SW 1271 (cell line): Measurements from ENCODE around the gene CHIT1.
"Not testable (repeated sequence)": the region's sequence is repeated elsewhere in the genome, so short reads cannot be mapped to it uniquely, and the experiment has no call there.

Source experiments
- DNase-seq, 2 experiments: peaks; one replicate each; lab custom pipeline; 2025; lab: John Stamatoyannopoulos, UW

CHIT1 gene

DNA sequence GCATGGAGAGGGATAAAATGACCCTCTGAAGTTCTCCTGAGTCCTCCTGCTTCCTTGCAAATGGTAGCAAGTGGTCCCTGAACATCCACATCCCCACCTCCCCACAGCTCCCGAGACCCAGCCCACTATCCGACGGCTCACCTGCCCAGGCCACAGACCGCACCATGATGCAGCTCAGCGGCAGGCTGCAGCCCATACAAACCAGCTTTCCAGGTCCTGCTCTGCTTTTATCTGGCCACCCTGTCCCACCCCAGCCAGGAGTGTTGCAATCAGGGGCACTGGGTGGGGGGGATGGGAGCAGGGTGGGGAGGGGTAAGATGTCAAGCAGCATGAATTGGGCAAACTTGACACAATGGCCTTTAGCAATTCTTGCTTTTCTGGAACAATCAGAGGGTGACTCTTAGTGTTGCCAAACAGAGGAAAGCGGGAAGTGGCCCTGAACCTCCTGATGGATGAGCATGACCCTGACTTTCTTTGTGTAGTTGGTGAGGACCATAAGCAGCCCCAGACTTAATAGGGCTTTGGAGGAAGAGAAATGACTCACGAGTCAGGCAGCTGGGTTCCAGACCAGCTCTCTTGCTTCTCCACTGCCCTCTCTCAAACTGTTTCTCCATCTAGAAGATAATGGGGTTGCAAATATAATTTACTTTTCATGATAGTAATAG, at the start of gene CHIT1:
CHIT1 (minus strand) TSS at position 203 of the 665 bp plus-strand sequence; CDS start at position 166, 37 bp downstream.
- no peak for DNase-seq

DNA sequence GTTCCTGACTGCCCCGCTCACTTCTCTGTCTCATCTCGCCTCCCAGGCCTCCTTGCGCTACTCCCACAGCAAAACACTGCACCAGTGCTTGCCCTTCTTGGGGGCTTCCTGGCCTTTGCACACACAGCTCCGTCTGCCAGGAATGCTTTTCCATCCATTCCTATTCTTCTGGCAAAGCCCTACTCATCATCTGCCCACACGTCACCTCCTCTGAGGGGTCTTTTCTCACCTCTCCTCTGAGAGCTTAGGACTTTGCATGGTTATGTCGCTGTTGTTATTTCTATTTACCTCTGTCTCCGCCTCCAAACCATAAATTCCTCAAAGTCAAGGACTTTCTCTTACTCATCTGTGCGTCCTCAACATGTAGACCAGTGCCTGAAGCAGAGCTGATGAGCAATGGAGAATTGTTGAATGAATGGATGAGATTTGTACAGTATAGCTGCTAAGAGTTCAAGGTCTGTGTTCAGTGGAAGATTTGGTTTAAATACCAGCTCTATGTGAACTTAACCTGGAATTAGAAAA, 49.5 kb upstream of the CHIT1 start:
- no peak for DNase-seq

DNA sequence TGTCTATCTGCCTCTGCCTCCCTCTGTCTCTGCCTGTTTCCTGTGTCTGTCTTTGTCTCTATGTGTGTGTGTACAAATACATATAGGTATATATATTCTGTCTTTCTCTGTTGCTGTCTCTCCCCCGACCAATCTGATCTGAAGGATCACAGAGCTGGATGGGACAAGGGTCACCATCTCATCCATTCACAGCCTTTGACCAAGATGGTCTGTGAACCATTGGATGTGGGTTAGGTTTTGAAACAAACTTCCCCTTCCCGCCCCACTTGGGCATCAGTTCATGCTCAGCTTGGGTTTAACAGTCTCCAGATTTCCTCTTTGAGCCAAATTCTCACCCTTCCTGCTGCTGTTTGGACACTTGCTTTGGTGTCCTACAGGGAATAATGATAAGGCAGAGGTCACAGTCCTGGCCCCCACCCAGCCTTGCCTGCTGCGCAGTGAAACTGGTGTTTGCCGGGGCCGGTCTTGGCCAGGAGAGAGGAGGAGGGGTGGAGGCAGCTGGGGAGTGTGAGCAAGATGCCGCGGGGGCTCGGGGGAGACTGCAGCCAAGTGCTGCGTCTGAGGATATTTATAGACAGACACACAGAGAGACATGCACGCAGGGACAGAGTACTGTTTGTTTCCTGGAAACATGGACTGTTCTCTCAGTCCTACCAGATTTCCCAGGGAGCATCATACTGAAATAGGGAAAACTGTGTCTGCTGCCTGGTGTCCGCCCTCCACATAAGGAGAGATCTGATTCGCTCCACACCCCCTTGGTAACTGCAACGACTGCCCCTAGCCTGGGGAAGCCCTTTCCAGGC, 48.8 kb upstream of the CHIT1 start:
- no peak for DNase-seq

DNA sequence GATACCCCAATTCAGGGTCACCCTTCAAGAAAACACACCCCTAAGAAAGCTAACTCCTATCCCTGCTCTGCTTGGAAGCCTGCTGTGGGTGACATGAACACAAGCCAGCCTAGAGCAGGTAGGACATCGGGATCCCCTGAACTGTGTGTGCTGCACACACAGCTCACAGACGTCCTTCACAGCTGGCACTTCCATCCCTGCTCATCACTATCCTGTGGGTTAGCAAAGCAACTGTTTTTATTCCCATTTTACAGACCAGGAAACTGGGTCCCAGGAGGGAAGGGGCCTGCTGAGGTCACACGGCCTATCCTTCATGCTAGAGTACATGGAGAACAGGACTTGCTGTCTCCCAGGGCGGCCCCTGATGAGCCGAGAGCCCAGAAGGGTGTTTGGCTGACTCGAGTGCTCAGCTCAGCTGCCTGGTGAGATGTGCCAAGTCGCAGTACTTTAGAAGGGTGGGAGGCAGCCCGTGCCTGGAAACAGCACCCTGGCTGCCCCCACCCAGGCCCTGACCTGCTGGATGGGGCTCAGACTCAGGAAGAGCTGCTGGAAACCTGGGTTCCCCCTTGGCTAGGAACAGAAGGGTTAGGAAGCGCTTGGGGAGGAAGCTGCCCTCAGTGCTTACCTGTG, 47.6 kb upstream of the CHIT1 start:
- DNase-seq, result no peak

DNA sequence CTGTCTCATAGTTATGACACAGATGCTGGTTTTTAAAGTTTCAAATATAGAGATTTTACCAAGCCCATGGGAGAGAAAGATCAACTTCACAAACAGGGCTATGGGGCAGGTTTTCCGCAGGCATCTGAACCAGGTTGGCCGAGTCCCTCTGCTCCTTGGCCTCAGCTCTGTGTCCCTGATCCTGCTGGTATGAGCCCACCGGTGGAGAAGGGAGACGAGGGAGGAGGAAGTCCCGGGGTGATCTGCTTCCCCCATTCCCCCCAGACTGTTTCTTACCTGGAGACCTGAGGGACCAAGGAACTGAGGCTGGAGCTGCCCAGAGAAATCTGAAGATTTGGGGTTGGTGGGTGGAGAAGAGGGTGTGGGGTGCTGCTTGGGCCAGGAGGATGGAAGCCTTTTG, 46.9 kb upstream of the CHIT1 start:
- no peak for DNase-seq

DNA sequence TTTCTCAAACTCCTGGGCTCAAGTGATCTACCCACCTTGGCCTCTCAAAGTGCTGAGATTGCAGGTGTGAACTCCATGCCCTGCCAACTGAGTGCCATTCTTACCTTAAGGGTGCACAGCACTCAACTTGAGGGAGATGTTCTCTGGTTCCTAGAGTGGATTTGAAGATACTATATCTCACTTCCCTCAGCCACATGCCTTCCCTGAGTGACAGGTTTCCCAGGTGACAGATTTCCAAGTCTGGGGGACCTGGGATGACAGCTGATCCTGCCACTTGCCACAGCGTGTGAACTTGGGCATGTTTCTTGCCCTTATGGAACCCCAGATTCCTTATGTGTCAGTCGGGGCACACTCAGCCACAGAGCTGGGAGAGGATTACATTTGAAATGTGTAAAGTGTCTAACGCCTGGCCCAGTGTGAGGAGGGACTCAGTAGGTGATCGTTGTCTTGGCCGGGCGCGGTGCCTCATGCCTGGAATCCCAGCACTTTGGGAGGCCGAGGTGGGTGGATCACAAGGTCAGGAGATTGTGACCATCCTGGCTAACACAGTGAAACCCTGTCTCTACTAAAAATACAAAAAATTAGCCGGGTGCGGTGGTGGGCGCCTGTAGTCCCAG, 46.3 kb upstream of the CHIT1 start:
- no peak for DNase-seq

DNA sequence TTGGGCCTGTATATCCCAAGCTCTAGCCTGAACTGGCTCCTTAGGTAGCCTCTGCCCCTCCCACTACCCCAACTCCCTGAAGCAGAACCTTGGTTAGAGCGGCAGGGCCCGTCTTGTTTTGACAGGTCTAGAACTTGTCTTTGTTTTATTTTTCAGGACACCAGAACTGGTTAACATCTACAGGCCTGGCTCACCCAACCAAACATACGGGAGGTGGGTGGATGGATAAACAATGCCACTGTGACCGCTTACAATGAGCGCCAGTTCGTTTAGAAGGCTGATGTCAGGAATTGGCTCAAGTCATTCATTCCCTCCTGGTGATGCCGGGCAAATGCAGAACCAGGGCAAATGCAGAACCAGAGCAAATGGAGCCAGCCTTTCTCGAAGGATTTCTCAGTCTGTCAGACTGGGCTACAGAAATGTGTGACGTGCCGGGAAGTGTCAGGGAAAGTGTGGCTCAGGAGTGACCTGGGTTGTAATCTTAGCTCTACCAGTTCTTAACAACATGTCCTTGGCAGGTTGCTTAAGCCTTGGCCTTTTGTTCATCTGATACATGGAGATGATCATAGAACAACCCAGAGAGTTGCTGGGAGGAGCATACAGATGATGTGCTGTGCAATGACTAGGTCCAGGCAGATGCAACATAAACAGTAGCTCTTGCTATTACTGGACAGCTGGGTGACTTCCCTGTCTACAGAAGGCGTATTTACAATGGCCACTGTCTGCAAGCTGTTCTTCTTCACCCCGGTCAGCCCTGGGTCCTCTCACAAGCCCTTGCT, 45.3 kb upstream of the CHIT1 start:
- DNase-seq, result no peak

DNA sequence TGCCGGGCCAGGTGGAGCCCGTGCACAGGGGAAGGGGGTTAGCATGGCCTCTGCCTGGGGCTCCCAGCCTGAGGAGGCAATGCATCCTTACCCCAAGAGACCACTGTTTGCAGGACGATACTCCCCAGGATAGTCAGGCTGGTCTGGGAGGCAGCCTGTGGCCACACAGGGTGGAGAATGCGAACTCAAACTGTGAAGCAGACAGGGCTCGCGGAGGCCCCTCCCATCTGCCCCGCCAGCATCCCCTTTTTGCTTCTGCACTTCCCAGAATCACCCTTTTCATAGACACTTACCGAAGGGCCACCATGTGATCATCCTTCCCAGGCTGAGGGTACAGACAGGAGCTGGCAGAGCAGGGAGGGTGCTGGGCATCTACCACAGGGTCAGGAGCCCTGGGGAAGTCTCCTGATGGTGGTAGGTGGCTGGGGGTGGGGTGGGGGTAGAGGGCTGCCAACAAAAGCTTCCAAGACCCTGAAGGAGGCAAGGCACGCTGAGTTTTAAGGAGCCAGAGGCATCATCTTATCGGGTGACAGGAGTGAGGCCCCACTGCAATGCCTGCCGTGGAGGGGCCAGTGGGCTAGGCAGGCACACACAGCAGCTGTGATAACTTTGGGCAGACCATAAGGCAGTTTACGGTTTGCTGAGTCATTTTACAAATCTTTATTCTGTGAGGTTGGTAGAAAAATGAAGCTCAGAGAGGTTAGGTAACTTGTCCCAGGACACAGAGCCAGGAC, 44.6 kb upstream of the CHIT1 start:
- no peak for DNase-seq

DNA sequence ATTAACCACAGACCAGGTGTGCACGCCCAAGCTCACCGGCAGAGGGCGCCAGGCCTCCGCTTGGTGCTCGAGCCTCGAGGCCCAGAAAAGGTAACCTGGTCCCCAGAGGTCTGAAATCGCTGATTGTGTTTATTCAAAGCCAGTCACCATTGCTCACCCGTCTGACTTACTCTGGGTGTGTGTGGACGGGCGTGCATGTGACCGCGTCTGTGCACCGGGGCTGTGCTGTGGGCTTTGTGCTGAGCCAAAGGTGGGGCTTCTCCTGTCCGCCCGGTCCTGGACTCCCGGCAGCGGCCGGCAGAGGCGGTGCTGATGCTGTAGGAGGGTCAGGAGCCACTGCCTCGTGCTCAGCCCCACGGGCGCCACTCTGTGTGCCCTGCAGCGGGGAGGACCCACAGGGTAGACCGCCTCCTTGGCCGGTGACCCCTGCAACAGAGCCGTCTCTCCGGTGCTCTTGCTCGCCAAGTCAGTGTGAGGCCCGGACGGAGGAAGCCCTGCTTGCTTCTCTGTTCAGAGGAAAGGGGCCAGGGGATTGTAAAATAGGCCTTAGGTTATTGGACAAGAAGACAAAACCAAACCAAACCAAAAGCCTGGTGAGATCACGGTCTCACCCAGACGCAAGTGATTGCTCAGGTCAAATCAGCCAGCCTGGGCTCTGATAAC, 43.9 kb upstream of the CHIT1 start:
- DNase-seq, result peak in 1 of 2 experiments; percentile 33

DNA sequence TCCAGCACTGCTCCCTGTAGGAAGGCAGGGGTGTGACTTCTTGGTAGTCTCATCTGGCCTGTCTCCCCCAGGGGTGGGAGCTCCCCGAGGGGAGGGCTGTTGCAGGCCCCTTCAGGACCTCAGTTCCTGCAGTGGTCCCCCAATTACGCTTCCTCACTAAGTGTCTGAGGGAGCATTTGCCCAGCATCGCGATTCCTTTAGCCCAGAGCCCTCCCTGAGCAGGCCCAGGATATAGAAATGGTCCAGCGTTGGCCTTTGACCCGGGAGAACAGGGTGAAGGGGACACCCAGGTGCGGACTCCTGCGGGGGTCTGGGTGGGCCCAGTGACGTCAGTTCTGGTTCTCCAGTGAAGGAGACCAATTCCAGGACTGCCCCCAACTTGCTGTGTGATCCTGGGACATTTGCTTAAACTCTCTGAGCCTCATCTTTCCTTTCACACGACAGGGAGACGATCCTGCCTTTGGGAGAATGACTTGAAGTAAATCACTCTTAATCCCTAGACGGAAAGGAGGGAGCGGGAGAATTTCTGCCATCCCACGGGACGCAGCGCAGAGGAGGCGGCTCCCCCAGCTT, 43.2 kb upstream of the CHIT1 start:
- DNase-seq, result no peak

DNA sequence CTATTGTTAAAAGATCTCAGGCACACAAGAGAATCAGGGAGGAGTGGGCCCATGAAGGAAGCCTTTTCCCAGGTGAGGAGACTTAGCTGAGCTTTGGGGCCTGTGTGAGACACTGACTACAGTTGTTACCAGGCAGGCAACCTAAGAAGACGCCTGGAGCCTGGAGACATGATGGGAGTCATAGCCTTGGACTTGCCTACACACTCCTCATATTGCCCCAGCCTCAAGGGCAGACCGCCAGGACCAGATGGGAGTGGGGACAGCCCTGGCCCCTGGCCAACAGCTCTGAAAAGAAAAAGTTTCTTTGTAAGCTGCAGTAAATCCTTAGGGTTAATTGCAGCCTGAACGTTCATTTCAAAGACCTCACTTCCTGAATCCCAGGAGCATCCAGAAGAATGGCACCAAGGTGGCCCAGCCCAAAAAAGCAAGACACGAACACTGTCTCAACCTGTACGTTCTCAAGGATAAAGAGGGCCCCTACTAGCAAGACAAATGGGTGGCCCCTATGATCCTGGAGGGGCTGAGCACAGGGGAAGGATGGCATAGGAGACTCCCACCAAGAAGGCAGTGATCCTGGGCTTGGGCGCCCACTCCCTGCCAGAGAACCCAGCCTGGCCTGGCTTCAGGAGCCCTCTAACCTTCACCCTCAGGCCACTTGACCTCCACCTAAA, 42.6 kb upstream of the CHIT1 start:
- DNase-seq, result no peak

DNA sequence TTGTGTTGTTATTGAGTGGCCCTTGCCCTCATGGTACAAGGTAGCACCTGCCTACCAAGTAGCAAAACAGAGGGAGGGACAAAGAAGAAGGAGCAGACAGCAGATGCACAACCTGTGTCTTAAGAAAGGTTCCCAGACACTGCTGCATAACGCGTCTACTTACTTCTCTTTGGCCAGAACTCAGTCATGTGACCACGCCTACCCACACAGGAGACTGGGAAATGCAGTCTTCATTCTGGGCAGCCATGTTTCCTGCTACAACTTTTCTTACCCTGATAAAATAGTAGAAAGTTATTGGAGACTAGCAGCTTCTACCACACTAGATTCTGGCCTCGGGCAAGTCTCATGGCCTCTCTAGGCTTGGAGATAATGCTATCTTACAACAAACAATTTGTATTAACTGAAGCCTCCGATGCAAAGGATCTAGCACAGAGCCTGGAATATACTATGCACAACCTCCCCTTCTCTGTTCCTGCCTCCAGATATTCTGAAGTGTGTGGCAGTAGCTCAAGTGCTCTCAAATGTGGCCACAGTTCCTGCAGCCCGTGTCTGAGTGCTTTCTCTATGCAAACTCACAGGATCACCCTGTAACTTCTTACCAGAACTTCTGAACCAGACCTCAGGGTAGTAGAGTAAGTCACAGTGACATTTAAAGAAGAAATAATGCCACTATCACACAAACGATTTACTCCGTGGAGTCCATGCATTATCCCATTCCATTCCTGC, 41.7 kb upstream of the CHIT1 start:
- peak in 1 of 2 experiments; percentile 34 for DNase-seq

DNA sequence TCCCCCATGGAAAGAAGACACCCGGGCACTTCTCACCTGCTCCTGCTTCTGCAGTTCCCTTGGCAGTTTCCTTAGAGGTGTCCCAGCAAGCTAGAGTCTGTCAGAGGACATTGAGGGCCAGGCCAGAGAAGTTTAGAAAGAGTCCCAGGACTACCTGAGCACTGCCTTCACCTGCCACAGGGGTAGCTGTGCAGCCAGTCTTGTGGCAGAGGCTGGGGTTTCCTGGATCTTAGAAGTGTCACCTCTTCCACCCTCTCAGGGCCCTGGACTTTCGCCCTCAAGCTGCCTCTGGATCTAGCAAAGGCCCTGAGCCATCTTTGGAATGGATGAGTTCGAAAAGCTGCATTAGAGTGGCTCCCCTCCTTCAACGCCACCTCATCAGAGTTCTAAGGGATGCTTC, 41.0 kb upstream of the CHIT1 start:
- DNase-seq, result no peak

DNA sequence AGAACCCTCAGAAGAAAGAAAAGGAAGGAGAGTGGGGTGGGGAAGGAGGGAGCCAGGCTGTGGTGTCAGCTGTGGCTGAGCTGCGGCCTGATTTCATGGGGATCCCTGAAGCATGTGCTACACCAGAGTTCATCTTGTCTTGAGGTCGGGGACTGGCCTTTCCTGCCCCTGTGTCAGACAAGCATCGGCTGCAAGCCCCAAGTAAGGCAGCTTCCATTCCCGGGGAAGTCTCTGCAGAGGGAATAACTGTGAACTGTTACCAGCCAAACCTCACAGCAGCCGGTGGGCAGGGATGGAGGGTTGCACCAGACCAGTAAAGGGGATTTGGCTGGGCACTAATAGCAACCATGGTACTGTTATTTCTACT, 40.2 kb upstream of the CHIT1 start:
- no peak for DNase-seq

DNA sequence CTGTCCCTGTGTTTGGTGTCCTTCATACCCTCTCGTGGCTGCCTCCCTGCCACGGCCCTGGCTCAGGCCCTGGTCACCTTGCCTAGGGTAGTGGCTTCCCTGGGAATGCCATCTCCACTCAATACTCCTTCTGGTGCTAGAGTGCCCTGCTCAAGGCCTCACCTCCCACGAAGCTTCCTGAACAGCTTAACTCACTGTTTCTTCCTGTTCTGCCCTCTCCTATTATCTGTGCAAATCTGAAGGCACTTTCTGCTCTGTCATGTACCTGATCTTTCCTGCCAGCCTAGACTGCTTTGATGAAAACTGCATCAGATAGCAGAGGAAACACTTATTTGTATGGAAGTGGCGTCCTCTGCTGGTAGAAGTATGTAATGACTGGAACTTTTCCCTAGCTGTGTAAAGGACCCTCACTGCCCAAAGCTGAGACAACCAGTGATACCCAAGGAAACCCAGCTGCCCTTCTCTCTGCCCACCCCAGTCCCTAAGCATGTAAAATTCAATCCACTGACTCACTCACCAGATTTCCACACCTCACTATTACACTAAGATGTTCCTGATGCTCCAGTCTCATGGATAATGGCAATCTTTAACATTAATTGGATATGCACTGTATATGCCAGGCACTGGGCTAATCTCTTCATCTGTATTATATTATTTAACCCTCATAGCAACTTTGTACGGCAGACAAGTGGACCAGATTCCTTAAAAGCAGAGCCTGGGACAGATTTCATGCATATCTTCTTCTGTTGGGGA, 39.6 kb upstream of the CHIT1 start:
- DNase-seq, result peak in 1 of 2 experiments; percentile 75

DNA sequence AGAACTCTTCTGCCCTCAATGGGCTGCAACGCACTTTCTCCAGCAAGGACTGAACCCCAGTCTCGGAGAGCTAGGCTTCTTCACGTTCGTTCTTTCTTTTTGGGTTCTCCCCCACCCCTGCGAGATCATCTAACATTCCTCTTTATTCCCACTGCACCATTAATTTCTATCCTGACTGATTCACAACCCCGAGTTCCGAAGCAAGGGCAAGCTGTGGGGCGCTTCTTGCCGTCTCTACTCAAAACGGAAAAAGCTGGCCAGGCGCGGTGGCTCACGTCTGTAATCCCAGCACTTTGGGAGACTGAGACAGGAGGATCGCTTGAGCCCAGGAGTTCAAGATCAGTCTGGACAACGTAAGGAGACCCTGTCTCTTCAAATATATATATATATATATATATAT, 38.4 kb upstream of the CHIT1 start:
- no peak for DNase-seq

DNA sequence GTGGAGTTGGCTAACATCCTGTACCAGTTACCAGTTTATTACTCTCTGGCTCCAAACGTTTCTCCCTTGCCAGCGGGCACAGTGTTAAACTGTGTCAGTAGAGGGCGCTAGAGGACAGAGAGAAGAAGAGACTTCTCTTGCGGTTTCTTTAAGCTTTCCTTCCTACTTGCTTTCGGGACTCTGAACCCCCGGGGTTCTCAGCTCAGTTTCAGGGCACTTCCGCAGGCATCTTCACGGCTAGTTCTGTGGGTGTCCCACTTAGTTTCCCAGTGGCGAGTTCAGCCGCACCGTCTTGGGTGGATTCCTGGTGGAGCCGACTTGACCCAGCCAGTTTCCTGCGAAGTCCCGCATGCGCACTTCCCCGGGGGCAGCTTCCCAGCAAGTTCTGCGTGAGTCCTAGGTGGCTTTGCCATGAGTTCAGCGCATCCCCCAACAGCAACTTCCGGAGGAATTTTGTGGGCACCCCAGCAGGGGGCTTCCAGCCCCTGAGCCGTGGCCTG, 37.9 kb upstream of the CHIT1 start:
- peak; percentile 44 to 81 for DNase-seq

DNA sequence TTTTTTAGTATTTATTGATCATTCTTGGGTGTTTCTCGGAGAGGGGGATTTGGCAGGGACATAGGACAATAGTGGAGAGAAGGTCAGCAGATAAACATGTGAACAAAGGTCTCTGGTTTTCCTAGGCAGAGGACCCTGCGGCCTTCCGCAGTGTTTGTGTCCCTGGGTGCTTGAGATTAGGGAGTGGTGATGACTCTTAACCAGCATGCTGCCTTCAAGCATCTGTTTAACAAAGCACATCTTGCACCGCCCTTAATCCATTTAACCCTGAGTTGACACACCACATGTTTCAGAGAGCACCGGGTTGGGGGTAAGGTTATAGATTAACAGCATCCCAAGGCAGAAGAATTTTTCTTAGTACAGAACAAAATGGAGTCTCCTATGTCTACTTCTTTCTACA, 36.7 kb upstream of the CHIT1 start:
- not testable (repeated sequence) for DNase-seq
